Uterus (tissue), 4 donors: ENCODE measurements around the gene GLIPR2. TPM values are rescaled to one million over a fixed set of nuclear protein-coding genes. Genes with fewer than 3 reads are reported as not detected.

Source experiments
- DNase-seq, 2 donors: peaks; one replicate each; pipeline ENCODE4 v3.0.0-alpha.2; 2019 to 2020
- H3K27ac ChIP-seq, 2 donors: fragments of 200-600 bp; sonication (generic); 1 replicate in 1 of 2; 2 replicates in 1 of 2; pipeline ENCODE4 v1.5.1; 2016 to 2018
- H3K27me3 ChIP-seq, 2 donors: fragments of 200-600 bp; sonication (generic); one replicate each; pipeline ENCODE4 v1.5.1; 2018 to 2019; ENCODE audit warnings: control low read depth in 1 of 2
- H3K36me3 ChIP-seq, 2 donors: fragments of 200-600 bp; sonication (generic); one replicate each; pipeline ENCODE4 v1.5.1; 2019; ENCODE audit warnings: control low read depth in 1 of 2
- H3K4me1 ChIP-seq, 2 donors: fragments of 200-600 bp; sonication (generic); one replicate each; pipeline ENCODE4 v1.5.1; 2018 to 2019; ENCODE audit warnings: control low read depth in 1 of 2
- H3K4me3 ChIP-seq, 2 donors: fragments of 200-600 bp; sonication (generic); 1 replicate in 1 of 2; 2 replicates in 1 of 2; pipeline ENCODE4 v1.5.1; 2018 to 2019; ENCODE audit warnings: mild to moderate bottlenecking in 1 of 2
- H3K9me3 ChIP-seq, 2 donors: fragments of 200-600 bp; sonication (generic); one replicate each; pipeline ENCODE4 v1.5.1; 2019; ENCODE audit warnings: control low read depth in 1 of 2
- POLR2A ChIP-seq, 2 donors: fragments of 450-650 bp; IDR thresholded peaks; one replicate each; pipeline ENCODE4 v1.6.1; 2016; ENCODE audit warnings: antibody characterized with exemption in 2 of 2, mild to moderate bottlenecking in 1 of 2, moderate library complexity in 1 of 2
- intact Hi-C: fragments of 100-400 bp; cut with DNase I; formaldehyde crosslinking; loops from one replicate; pipeline ENCODE4 v1.15.1; 2023; ENCODE audit warnings: low total_unique reads
- total RNA-seq, 4 donors: library from RNA; depleted of rRNA in 3 of 4; stranded (reverse); fragments of >200 nt in 3 of 4; gene quantifications; one replicate each; pipeline versions ENCODE4 v1.1.0 to v1.2.4, GENCODE V29; 2014 to 2023
- TF ChIP-seq, protein P1 (sequence below), 4 experiments: fragments of 200-600 bp in 2 of 4; fragments of 450-650 bp in 2 of 4; sonication (generic) in 2 of 4; IDR thresholded peaks; one replicate each; pipeline ENCODE4 v1.5.1; 2016 to 2019; ENCODE audit warnings: antibody characterized with exemption in 4 of 4, mild to moderate bottlenecking in 2 of 4, moderate library complexity in 1 of 4
- donor health status: DM: yes; HTN: yes; CAD: no.

Gene GLIPR2
- total RNA-seq, 4 donors from 2014 or later: 25.6 to 109 (median 60.8) TPM

- peaks cover 2 to 13% of the 10 kb centered on the region in 2 donors for H3K4me1 ChIP-seq
- intact Hi-C loops: no loop called here
- DNase-seq: no peak
- H3K9me3 ChIP-seq: no peaks in the 10 kb centered on the region
- no peaks in the 10 kb centered on the region for H3K36me3 ChIP-seq
- peak overlapping the region; percentile 39 to 87 for H3K4me3 ChIP-seq
- H3K27ac ChIP-seq: peak overlapping the region; percentile 81 to 88
- H3K27me3 ChIP-seq: no peaks in the 10 kb centered on the region
- TF ChIP-seq, protein P1, sequence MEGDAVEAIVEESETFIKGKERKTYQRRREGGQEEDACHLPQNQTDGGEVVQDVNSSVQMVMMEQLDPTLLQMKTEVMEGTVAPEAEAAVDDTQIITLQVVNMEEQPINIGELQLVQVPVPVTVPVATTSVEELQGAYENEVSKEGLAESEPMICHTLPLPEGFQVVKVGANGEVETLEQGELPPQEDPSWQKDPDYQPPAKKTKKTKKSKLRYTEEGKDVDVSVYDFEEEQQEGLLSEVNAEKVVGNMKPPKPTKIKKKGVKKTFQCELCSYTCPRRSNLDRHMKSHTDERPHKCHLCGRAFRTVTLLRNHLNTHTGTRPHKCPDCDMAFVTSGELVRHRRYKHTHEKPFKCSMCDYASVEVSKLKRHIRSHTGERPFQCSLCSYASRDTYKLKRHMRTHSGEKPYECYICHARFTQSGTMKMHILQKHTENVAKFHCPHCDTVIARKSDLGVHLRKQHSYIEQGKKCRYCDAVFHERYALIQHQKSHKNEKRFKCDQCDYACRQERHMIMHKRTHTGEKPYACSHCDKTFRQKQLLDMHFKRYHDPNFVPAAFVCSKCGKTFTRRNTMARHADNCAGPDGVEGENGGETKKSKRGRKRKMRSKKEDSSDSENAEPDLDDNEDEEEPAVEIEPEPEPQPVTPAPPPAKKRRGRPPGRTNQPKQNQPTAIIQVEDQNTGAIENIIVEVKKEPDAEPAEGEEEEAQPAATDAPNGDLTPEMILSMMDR (IDR thresholded peaks at IDR 0.05): no peak
- no peak for TF ChIP-seq POLR2A (IDR thresholded peaks at IDR 0.05)
These were observed 410 bp downstream of the GLIPR2 start for GRCh38 chr9:36136894-36137391.

GRCh38 chr9:36137392-36138004, 965 bp downstream of the GLIPR2 start:
- Histone ChIP-seq H3K27me3 (no peaks in the 10 kb centered on the region), H3K27ac (peak overlapping the region; percentile 81 to 88), H3K4me1 (peaks cover 2 to 13% of the 10 kb centered on the region in 2 donors), H3K36me3 (no peaks in the 10 kb centered on the region), H3K9me3 (no peaks in the 10 kb centered on the region), H3K4me3 (peak overlapping the region; percentile 39 to 87)
- TF ChIP-seq, protein P1 (IDR thresholded peaks at IDR 0.05): no peak
- no peak for TF ChIP-seq POLR2A (IDR thresholded peaks at IDR 0.05)
- DNase-seq: peak in 1 of 2 donors; percentile 54
- intact Hi-C loops: no loop called here

DNA sequence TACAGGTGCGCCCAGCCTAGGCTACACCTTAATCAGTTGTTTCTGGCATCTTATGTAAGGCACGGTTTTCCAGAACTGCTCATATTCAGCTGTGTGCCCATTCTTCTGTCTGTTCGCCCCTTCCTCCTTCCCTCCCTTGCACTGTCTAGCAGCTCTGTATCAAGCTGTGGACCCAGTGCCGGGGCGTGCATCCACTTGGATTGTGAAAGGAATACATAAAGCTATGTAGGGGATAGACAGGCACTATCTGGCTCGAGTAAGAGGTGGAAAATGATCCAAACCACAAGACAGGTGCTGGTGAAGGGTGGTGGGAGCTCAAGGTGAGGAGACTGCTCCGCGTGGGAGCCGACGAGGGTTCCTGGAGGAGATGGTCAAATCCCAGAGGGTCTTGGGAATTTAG, 2.0 kb downstream of the GLIPR2 start:
- no peak for TF ChIP-seq POLR2A (IDR thresholded peaks at IDR 0.05)
- TF ChIP-seq, protein P1 (IDR thresholded peaks at IDR 0.05): no peak
- intact Hi-C loops: no loop called here
- peak overlapping the region in 1 of 2 donors; percentile 81 for H3K27ac ChIP-seq
- H3K4me1 ChIP-seq: peaks cover 2 to 17% of the 10 kb centered on the region in 2 donors
- DNase-seq: peak in 1 of 2 donors; percentile 11
- H3K9me3 ChIP-seq: no peaks in the 10 kb centered on the region
- no peaks in the 10 kb centered on the region for H3K27me3 ChIP-seq
- H3K36me3 ChIP-seq: no peaks in the 10 kb centered on the region
- H3K4me3 ChIP-seq: no peak overlapping the region

DNA sequence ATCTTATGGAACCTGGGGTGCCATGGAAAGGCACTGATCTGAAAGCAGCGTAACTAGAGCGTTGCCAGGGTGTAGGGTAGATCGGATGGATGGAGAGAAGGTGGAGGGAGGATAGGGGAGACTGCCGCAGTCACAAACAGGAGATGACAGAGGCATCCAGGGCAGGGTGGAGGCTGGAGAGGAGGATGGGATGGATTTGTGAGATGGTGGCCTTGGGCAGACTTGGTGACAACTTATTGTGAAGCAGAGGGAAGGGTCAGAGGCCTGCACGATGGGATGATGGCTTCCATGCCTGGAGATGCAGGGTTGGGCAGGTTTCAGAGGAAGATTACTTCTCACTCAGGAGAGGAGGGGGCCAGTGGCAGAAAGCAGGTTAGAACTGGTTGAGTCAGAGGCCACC, 2.4 kb downstream of the GLIPR2 start:
- Histone ChIP-seq H3K9me3 (no peaks in the 10 kb centered on the region), H3K27ac (no peak overlapping the region), H3K4me1 (peaks cover 2 to 17% of the 10 kb centered on the region in 2 donors), H3K36me3 (no peaks in the 10 kb centered on the region), H3K4me3 (no peak overlapping the region), H3K27me3 (no peaks in the 10 kb centered on the region)
- DNase-seq: no peak
- intact Hi-C loops: no loop called here
- no peak for TF ChIP-seq POLR2A (IDR thresholded peaks at IDR 0.05)
- TF ChIP-seq, protein P1 (IDR thresholded peaks at IDR 0.05): no peak
